CD4-positive, alpha-beta T cell treated with Interleukin-15 for 4 hours (primary cell): ENCODE measurements around the gene JUND.
A peak's percentile ranks its signal among the peaks of the same experiment; 100 is the strongest.

ENCODE experiments used
- DNase-seq: peaks from one replicate; pipeline ENCODE4 v3.0.0-alpha.2; 2020; ENCODE audit warnings: low spot score

The JUND gene

GRCh38 chr19:18233224-18233825 is 48.1 kb downstream of the JUND start:
- DNase-seq, result peak; percentile 21

DNA sequence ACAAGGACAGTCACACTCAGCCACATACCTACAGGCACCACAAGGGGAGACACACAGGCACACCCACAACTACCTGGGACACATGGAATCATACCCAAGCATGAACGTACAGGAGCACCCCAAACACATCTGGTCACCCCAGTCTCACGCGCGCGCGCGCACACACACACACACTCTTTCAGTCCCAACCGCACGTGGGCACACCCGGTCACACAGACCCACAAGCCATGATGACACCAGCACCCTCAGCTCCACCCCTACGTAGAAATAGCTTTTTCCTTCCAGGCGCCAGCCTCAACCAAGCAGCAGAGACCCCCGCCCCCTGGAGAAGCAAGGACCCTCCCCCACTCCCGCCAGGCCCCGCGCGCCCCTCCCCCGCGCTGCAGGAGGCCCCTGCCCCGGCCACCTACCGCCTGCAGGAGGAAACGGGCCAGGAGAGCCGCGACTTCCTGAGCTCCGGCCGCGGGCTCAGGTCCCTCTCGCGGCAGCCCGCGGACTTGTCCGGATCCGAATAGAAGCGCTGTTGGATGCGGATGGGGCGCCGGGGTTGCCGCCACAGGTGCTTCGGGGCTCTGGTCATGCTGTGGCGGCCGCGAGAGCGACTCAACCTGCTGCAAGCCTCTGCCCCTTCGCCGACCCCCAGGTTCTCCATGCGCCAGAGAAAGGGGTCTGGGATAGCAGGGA is 48.7 kb downstream of the JUND start:
- no peak for DNase-seq

DNA sequence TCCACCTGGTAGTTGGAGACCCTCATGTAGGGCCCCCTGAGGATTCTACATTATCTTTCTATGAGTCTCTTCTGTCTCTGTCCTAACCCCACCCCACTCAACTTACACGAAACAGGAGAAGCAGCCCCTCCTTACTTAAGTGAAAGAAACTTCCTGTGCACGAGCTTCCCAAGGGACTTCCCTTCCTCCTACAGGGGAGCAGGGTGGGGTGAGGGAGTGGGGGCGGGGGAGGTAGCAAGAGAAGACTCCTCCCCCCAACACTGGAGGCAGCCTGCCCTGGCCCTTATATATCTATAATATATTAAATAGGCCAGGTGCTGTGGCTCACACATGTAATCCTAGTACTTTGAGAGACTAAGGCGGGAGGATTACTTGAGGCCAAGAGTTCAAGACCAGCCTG is 49.6 kb downstream of the JUND start:
- DNase-seq, result no peak

GRCh38 chr19:18230941-18231734 is 50.3 kb downstream of the JUND start:
- no peak for DNase-seq

DNA sequence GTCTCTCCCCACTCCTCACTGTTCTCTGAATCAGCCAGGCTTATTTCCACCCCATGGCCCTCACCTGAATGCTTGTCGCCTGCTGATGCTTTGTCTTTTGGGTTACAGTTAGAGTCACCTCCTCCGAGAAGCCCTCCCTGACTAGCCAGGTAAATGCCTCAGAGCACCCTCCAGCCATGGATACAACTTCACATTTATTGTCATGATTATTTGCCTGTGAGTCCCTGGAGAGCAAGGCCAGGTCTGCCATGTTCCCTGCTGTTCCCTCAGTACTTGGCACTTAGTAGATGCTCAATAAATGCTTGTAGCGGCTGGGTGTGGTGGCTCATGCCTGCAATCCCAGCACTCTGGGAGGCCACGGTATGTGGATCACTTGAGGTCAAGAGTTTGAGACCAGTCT is 51.5 kb downstream of the JUND start:
- no peak for DNase-seq
